GM18505 (cell line): Measurements from ENCODE around the gene CD19.
A peak's percentile ranks its signal among the peaks of the same experiment; 100 is the strongest.
"Not testable (repeated sequence)": the region's sequence is repeated elsewhere in the genome, so short reads cannot be mapped to it uniquely, and the experiment has no call there.

Source experiments
- ATAC-seq: cut with Tn5 transposase; IDR thresholded peaks from one replicate; pipeline ENCODE4 v1.9.1; 2021; ENCODE audit not compliant: unreplicated experiment
- POLR2A ChIP-seq: IDR thresholded peaks from 4 replicates; pipeline ENCODE4 v1.6.1; 2011; ENCODE audit warnings: borderline replicate concordance; ENCODE audit not compliant: insufficient read depth, insufficient read length; ENCODE audit errors: extremely low read depth

Gene CD19

GRCh38 chr16:28918698-28919097 lies 13.1 kb upstream of the CD19 start:
- ATAC-seq, result no peak
- TF ChIP-seq POLR2A, result no peak

GRCh38 chr16:28923231-28923587 lies 8.6 kb upstream of the CD19 start:
- no peak for TF ChIP-seq POLR2A
- ATAC-seq, result no peak

- ATAC-seq, result peak; percentile 42
- peak; percentile 81 for TF ChIP-seq POLR2A
These were observed 7.9 kb upstream of the CD19 start for GRCh38 chr16:28923652-28924398.

GRCh38 chr16:28924399-28924761 lies 7.4 kb upstream of the CD19 start:
- no peak for TF ChIP-seq POLR2A
- no peak for ATAC-seq

GRCh38 chr16:28924762-28925385 lies 6.9 kb upstream of the CD19 start, which contains the start of gene RABEP2:
Gene RABEP2 (minus strand): TSS chr16:28925238. CDS start chr16:28925163, 75 bp downstream.
- peak; percentile 57 for ATAC-seq
- no peak for TF ChIP-seq POLR2A

GRCh38 chr16:28925386-28926228 lies 6.2 kb upstream of the CD19 start:
- peak; percentile 91 for TF ChIP-seq POLR2A
- peak; percentile 31 for ATAC-seq

- ATAC-seq, result not testable (repeated sequence)
These were observed 5.5 kb upstream of the CD19 start for GRCh38 chr16:28926284-28926683.

GRCh38 chr16:28927815-28928214 lies 4.0 kb upstream of the CD19 start:
- ATAC-seq, result no peak
- TF ChIP-seq POLR2A, result no peak

GRCh38 chr16:28930203-28930602 lies 1.6 kb upstream of the CD19 start:
- no peak for TF ChIP-seq POLR2A
- ATAC-seq, result no peak

GRCh38 chr16:28930652-28931051 lies 1.1 kb upstream of the CD19 start:
- ATAC-seq, result no peak
- no peak for TF ChIP-seq POLR2A

- no peak for ATAC-seq
- peak; percentile 36 for TF ChIP-seq POLR2A
These were observed 769 bp downstream of the CD19 start for GRCh38 chr16:28932339-28933141.

- no peak for TF ChIP-seq POLR2A
- no peak for ATAC-seq
These were observed 1.4 kb downstream of the CD19 start for GRCh38 chr16:28933171-28933570.

GRCh38 chr16:28935346-28935745 lies 3.6 kb downstream of the CD19 start:
- no peak for ATAC-seq
- TF ChIP-seq POLR2A, result no peak
